NAMALWA (cell line): ENCODE measurements around the gene OPCML.
A peak's percentile ranks its signal among the peaks of the same experiment; 100 is the strongest.

Experiments
- DNase-seq: peaks from one replicate; pipeline ENCODE4 v3.0.0-alpha.2; 2015; ENCODE audit warnings: low spot score

OPCML gene

GRCh38 chr11:133408936-133409335 lies 123.4 kb downstream of the OPCML start:
- DNase-seq = no peak

- no peak for DNase-seq
These were observed 123.9 kb downstream of the OPCML start for GRCh38 chr11:133408402-133408801.

- no peak for DNase-seq
These were observed 125.8 kb downstream of the OPCML start for GRCh38 chr11:133406489-133406888.

GRCh38 chr11:133403900-133404299 lies 128.4 kb downstream of the OPCML start:
- DNase-seq = peak; percentile 49

GRCh38 chr11:133402551-133402950 lies 129.8 kb downstream of the OPCML start:
- DNase-seq = no peak

GRCh38 chr11:133399855-133400625 lies 132.3 kb downstream of the OPCML start:
- DNase-seq = no peak

- no peak for DNase-seq
These were observed 133.0 kb downstream of the OPCML start for GRCh38 chr11:133399294-133399693.

GRCh38 chr11:133390803-133391202 lies 141.5 kb downstream of the OPCML start:
- DNase-seq = no peak

- DNase-seq = no peak
These were observed 143.2 kb downstream of the OPCML start for GRCh38 chr11:133388975-133389568.

- DNase-seq = no peak
These were observed 144.0 kb downstream of the OPCML start for GRCh38 chr11:133388260-133388659.

- no peak for DNase-seq
These were observed 145.4 kb downstream of the OPCML start for GRCh38 chr11:133386852-133387251.

- DNase-seq = no peak
These were observed 146.0 kb downstream of the OPCML start for GRCh38 chr11:133386262-133386661.

GRCh38 chr11:133385781-133386180 lies 146.5 kb downstream of the OPCML start:
- DNase-seq = no peak

- no peak for DNase-seq
These were observed 147.6 kb downstream of the OPCML start for GRCh38 chr11:133384731-133385130.

GRCh38 chr11:133383689-133384088 lies 148.6 kb downstream of the OPCML start:
- no peak for DNase-seq

- no peak for DNase-seq
These were observed 149.1 kb downstream of the OPCML start for GRCh38 chr11:133383201-133383600.

GRCh38 chr11:133382131-133382812 lies 150.0 kb downstream of the OPCML start:
- DNase-seq = no peak

GRCh38 chr11:133381761-133382130 lies 150.6 kb downstream of the OPCML start:
- no peak for DNase-seq

- no peak for DNase-seq
These were observed 166.2 kb downstream of the OPCML start for GRCh38 chr11:133366147-133366546.

- DNase-seq = no peak
These were observed 169.4 kb downstream of the OPCML start for GRCh38 chr11:133362916-133363315.

- DNase-seq = no peak
These were observed 170.1 kb downstream of the OPCML start for GRCh38 chr11:133362156-133362555.

- no peak for DNase-seq
These were observed 170.7 kb downstream of the OPCML start for GRCh38 chr11:133361689-133361994.

- DNase-seq = no peak
These were observed 171.2 kb downstream of the OPCML start for GRCh38 chr11:133360860-133361688.
